IMR-90 (cell line): ENCODE data around the gene SLC8A1. TPM values are rescaled to one million over a fixed set of nuclear protein-coding genes. Genes with fewer than 3 reads are reported as not detected.

Source experiments
- ATAC-seq: fragments of 200-7000 bp; cut with Tn5 transposase; 2 replicates; pipeline ENCODE4 v1.9.1; 2020; ENCODE audit warnings: low read depth, mild to moderate bottlenecking, moderate library complexity
- BruUV-seq: library from RNA; stranded (reverse); fragments of 400-500 nt; replicated peaks from 2 replicates; lab custom pipeline; 2021; lab: Mats Ljungman, UMichigan
- CTCF ChIA-PET: fragments of 300-600 bp; formaldehyde crosslinking; extraction: SDS; loops from one replicate; lab custom pipeline; 2021; ENCODE audit warnings: antibody characterized with exemption; lab: Yijun Ruan, JAX
- POLR2A ChIA-PET: fragments of 300-600 bp; sonication (Branson Sonifier 250); formaldehyde crosslinking; loops from one replicate; lab custom pipeline; 2022; ENCODE audit warnings: antibody characterized with exemption; ENCODE audit not compliant: unreplicated experiment; lab: Charles Lee
- DNase-seq: peaks from one replicate; pipeline ENCODE4 v3.0.0; 2013
- H2AFZ ChIP-seq: replicated peaks from 2 replicates; pipeline ENCODE3; 2013; ENCODE audit warnings: low read length, mild to moderate bottlenecking; ENCODE audit not compliant: poor library complexity
- H2AK5ac ChIP-seq: 2 replicates; pipeline ENCODE4 v1.6.1; 2013; ENCODE audit warnings: low read depth, low read length, inconsistent platforms
- H2AK9ac ChIP-seq: replicated peaks from 2 replicates; pipeline ENCODE3; 2013; ENCODE audit warnings: mild to moderate bottlenecking, low read depth, low read length, moderate library complexity; ENCODE audit not compliant: poor library complexity
- H2BK120ac ChIP-seq: 2 replicates; pipeline ENCODE4 v1.6.1; 2013; ENCODE audit warnings: low read depth, low read length, inconsistent platforms
- H2BK15ac ChIP-seq: 3 replicates; pipeline ENCODE4 v1.6.1; 2013; ENCODE audit warnings: low read depth, low read length, inconsistent platforms
- H2BK20ac ChIP-seq: 2 replicates; pipeline ENCODE4 v1.6.1; 2013; ENCODE audit warnings: low read depth, mild to moderate bottlenecking, inconsistent platforms, low read length, moderate library complexity
- H2BK5ac ChIP-seq: 2 replicates; pipeline ENCODE4 v1.6.1; 2013; ENCODE audit warnings: mild to moderate bottlenecking, low read depth, low read length, inconsistent platforms; ENCODE audit not compliant: poor library complexity, severe bottlenecking
- H3K14ac ChIP-seq: replicated peaks from 2 replicates; pipeline ENCODE4 v1.6.1; 2013; ENCODE audit warnings: low read depth, low read length, inconsistent platforms
- H3K18ac ChIP-seq: 2 replicates; pipeline ENCODE4 v1.6.1; 2013; ENCODE audit warnings: low read depth, low read length, control low read depth
- H3K23ac ChIP-seq: 2 replicates; pipeline ENCODE4 v1.6.1; 2013; ENCODE audit warnings: low read depth, low read length, inconsistent platforms
- H3K27ac ChIP-seq: 2 replicates; pipeline ENCODE4 v1.5.1; 2013; ENCODE audit warnings: mild to moderate bottlenecking, control low read depth, low read length; ENCODE audit not compliant: insufficient read depth
- H3K27me3 ChIP-seq: 2 replicates; pipeline ENCODE4 v1.6.1; 2013; ENCODE audit warnings: low read length; ENCODE audit not compliant: control insufficient read depth, insufficient read depth
- H3K36me3 ChIP-seq: 2 replicates; pipeline ENCODE4 v1.6.1; 2013; ENCODE audit warnings: low read length, mixed read lengths; ENCODE audit not compliant: control insufficient read depth, insufficient read depth
- H3K4ac ChIP-seq: 2 replicates; pipeline ENCODE4 v1.6.1; 2013; ENCODE audit warnings: low read depth, low read length, inconsistent platforms
- H3K4me1 ChIP-seq: 2 replicates; pipeline ENCODE4 v1.6.1; 2013; ENCODE audit warnings: low read length, mixed read lengths; ENCODE audit not compliant: control insufficient read depth, insufficient read depth
- H3K4me2 ChIP-seq: 2 replicates; pipeline ENCODE4 v1.6.1; 2013; ENCODE audit warnings: low read depth, mild to moderate bottlenecking, control low read depth, low read length, moderate library complexity
- H3K4me3 ChIP-seq: 2 replicates; pipeline ENCODE4 v1.5.1; 2013; ENCODE audit warnings: low read depth, mild to moderate bottlenecking, control low read depth, low read length, moderate library complexity; ENCODE audit not compliant: insufficient read depth
- H3K56ac ChIP-seq: 2 replicates; pipeline ENCODE4 v1.6.1; 2013; ENCODE audit warnings: low read length, inconsistent platforms; ENCODE audit not compliant: insufficient read depth; ENCODE audit errors: extremely low read depth
- H3K79me1 ChIP-seq, 2 experiments: 2 replicates each; pipeline ENCODE4 v1.6.1; 2013; ENCODE audit warnings: low read length in 2 of 2, inconsistent platforms in 1 of 2, low read depth in 1 of 2
- H3K9ac ChIP-seq: 2 replicates; pipeline ENCODE4 v1.6.1; 2013; ENCODE audit warnings: low read depth, low read length, control low read depth
- H3K9me1 ChIP-seq: 2 replicates; pipeline ENCODE4 v1.6.1; 2013; ENCODE audit warnings: low read length, inconsistent platforms; ENCODE audit not compliant: insufficient read depth
- H3K9me3 ChIP-seq: 2 replicates; pipeline ENCODE4 v1.6.1; 2013; ENCODE audit warnings: low read length; ENCODE audit not compliant: control insufficient read depth, insufficient read depth
- H4K20me1 ChIP-seq: 2 replicates; pipeline ENCODE4 v1.6.1; 2013; ENCODE audit warnings: low read length, inconsistent platforms; ENCODE audit not compliant: insufficient read depth
- H4K5ac ChIP-seq: 2 replicates; pipeline ENCODE4 v1.6.1; 2013; ENCODE audit warnings: mild to moderate bottlenecking, low read depth, low read length, control low read depth
- H4K8ac ChIP-seq, 2 experiments: 2 replicates each; pipeline ENCODE4 v1.6.1; 2013; ENCODE audit warnings: low read depth in 2 of 2, low read length in 2 of 2, control low read depth in 1 of 2, inconsistent platforms in 1 of 2
- H4K91ac ChIP-seq: 2 replicates; pipeline ENCODE4 v1.6.1; 2013; ENCODE audit warnings: low read depth, low read length, inconsistent platforms; ENCODE audit not compliant: insufficient read depth
- CHD1 ChIP-seq: IDR thresholded peaks from 2 replicates; pipeline ENCODE4 v1.6.1; 2012; ENCODE audit warnings: low read depth, low read length, improper control_type of control experiment
- FOS ChIP-seq: fragments of 150-350 bp; IDR thresholded peaks from 2 replicates; pipeline ENCODE4 v1.6.1; 2016; ENCODE audit warnings: low read depth, low read length
- MAFK ChIP-seq: IDR thresholded peaks from 2 replicates; pipeline ENCODE4 v1.6.1; 2012; ENCODE audit warnings: low read depth, low read length, improper control_type of control experiment
- MAZ ChIP-seq: IDR thresholded peaks from 2 replicates; pipeline ENCODE4 v1.6.1; 2012; ENCODE audit warnings: low read depth, mild to moderate bottlenecking, low read length, improper control_type of control experiment, moderate library complexity, borderline replicate concordance
- NFE2L2 ChIP-seq: fragments of 150-350 bp; IDR thresholded peaks from 2 replicates; pipeline ENCODE4 v1.6.1; 2016; ENCODE audit warnings: low read depth, mild to moderate bottlenecking, low read length
- POLR2A ChIP-seq: IDR thresholded peaks from 2 replicates; pipeline ENCODE4 v1.6.1; 2012; ENCODE audit warnings: mild to moderate bottlenecking, low read depth, low read length
- RAD21 ChIP-seq: IDR thresholded peaks from 2 replicates; pipeline ENCODE4 v1.6.1; 2012; ENCODE audit warnings: low read length, improper control_type of control experiment
- RFX5 ChIP-seq: IDR thresholded peaks from 2 replicates; pipeline ENCODE4 v1.8.0; 2012; ENCODE audit warnings: low read depth, mild to moderate bottlenecking, low read length, moderate library complexity
- USF2 ChIP-seq: fragments of 150-350 bp; IDR thresholded peaks from 2 replicates; pipeline ENCODE4 v1.6.1; 2017; ENCODE audit warnings: mild to moderate bottlenecking, antibody characterized with exemption, low read length, low read depth
- WGBS, 2 experiments: methylation state at CpG; one replicate each; pipeline versions ENCODE4 v1.1.5 to v1.1.7; 2013; ENCODE audit warnings: missing lambda C conversion rate in 2 of 2; ENCODE audit not compliant: insufficient read length in 1 of 2; ENCODE audit errors: extremely low coverage in 2 of 2; 5-methylcytosine and 5-hydroxymethylcytosine counted together
- dilution Hi-C: fragments of 300-500 bp; cut with HindIII; formaldehyde crosslinking; loops from one replicate; pipeline ENCODE4 v1.14.3; 2018; ENCODE audit warnings: low sequenced_read_pairs; ENCODE audit not compliant: unreplicated experiment
- in situ Hi-C: fragments of 300-500 bp; cut with MboI; formaldehyde crosslinking; loops from 3 replicates; pipeline ENCODE4 v1.14.3; 2019; ENCODE audit warnings: low sequenced_read_pairs, inconsistent platforms, mixed read lengths
- intact Hi-C: fragments of 100-400 bp; cut with micrococcal nuclease; formaldehyde crosslinking; loops from 2 replicates; pipeline ENCODE4 v1.10.0; 2022
- polyA plus RNA-seq, 3 experiments: library from polyadenylated mRNA; depleted of rRNA; stranded (reverse); fragments of >200 nt; gene quantifications; 2 replicates each; pipeline ENCODE4 v1.2.3, GENCODE V29; 2012; ENCODE audit warnings: low replicate concordance in 1 of 3
- total RNA-seq: library from RNA; depleted of rRNA; stranded (reverse); fragments of >200 nt; gene quantifications from 2 replicates; pipeline ENCODE4 v1.2.3, GENCODE V29; 2012

Gene SLC8A1
- total and polyA plus RNA-seq, 2 of the 4 experiments (the other 2 are of a cell fraction) = 7.7 to 57.0 TPM

DNA sequence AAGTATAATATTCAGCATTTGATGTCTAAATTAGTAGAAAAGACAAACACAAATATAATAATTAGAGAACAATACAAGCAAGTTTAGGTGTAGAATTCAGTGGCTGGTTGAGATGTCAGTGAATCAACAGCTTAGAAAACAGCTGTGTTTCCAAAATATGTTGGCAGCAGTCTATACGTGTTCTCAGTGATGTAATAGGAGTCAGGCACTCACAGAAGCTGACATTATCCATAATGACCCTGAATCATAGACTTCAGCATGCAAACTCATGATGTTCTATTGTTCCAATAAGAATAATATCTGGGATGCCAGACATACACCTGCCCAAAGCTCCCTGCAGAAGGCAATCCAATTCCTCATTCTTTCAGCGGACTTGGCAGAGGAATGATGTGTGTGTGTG lies 164.7 kb downstream of the SLC8A1 start:
- POLR2A ChIA-PET = interaction anchor here (0.6 kb wide), 1 partner anchor 12 kb away, joined by 5 read pairs; no protein-coding TSS in a partner anchor

More for the DNA sequence above, 164.7 kb downstream of the SLC8A1 start:
- H2BK20ac ChIP-seq = no peak overlapping the region
- dilution Hi-C loops (no loop called here), in situ Hi-C loops (no loop called here), intact Hi-C loops (no loop called here)
- H2BK120ac ChIP-seq = no peak overlapping the region
- CTCF ChIA-PET = no interaction called here
- DNase-seq (peak; percentile 65), ATAC-seq (no peak)
- no peak overlapping the region for H3K23ac ChIP-seq
- no peak overlapping the region for H2BK15ac ChIP-seq
- H3K4me1 ChIP-seq = peaks cover 12% of the 10 kb centered on the region
- no peak overlapping the region for H4K8ac ChIP-seq
- no peak for TF ChIP-seq FOS
- no peak for TF ChIP-seq USF2
- no peak for TF ChIP-seq CHD1
- TF ChIP-seq RFX5 = no peak
- TF ChIP-seq RAD21 = no peak
- TF ChIP-seq MAZ = no peak
- TF ChIP-seq NFE2L2 = no peak
- no peak for TF ChIP-seq POLR2A
- TF ChIP-seq MAFK = no peak
- H4K5ac ChIP-seq = no peak overlapping the region
- H3K9ac ChIP-seq = no peak overlapping the region
- no peak overlapping the region for H3K18ac ChIP-seq
- no peak overlapping the region for H3K14ac ChIP-seq
- no CpG with 5 or more reads among the region's 2 CpGs for WGBS, 2 experiments
- BruUV-seq = no TSS peak
- H3K79me1 ChIP-seq = peaks cover 10 to 18% of the 10 kb centered on the region in 2 experiments; a peak in 3 of 4 replicates
- no peak overlapping the region for H3K4me3 ChIP-seq
- H3K27ac ChIP-seq = no peak overlapping the region
- H3K27me3 ChIP-seq = no peaks in the 10 kb centered on the region
- H3K36me3 ChIP-seq = no peaks in the 10 kb centered on the region
- no peak overlapping the region for H3K4ac ChIP-seq
- no peak overlapping the region for H3K4me2 ChIP-seq
- H3K9me3 ChIP-seq = no peaks in the 10 kb centered on the region
- H2AFZ ChIP-seq = no peak overlapping the region
- no peak overlapping the region for H2AK5ac ChIP-seq
- H2BK5ac ChIP-seq = no peak overlapping the region
- H4K91ac ChIP-seq = no peak overlapping the region
- H4K20me1 ChIP-seq = no peaks in the 10 kb centered on the region
- peaks cover 9% of the 10 kb centered on the region for H3K9me1 ChIP-seq
- H2AK9ac ChIP-seq = no peak overlapping the region
- H3K56ac ChIP-seq = no peak overlapping the region
